K562 (cell line): Measurements from ENCODE around the gene ST3GAL3. TPM values are rescaled to one million over a fixed set of nuclear protein-coding genes. Genes with fewer than 3 reads are reported as not detected.

Source experiments
- DIDO1 ChIP-seq: fragments of 450-650 bp; IDR thresholded peaks from 2 replicates; pipeline ENCODE4 v1.6.1; 2016; ENCODE audit warnings: low read depth, missing biosample characterization, missing genetic modification characterization
- GATAD2A ChIP-seq: fragments of 450-650 bp; IDR thresholded peaks from 2 replicates; pipeline ENCODE4 v1.6.1; 2017
- MAFF ChIP-seq: IDR thresholded peaks from 2 replicates; pipeline ENCODE4 v1.6.1; 2012; ENCODE audit warnings: low read length, improper control_type of control experiment
- MCM2 ChIP-seq: fragments of 450-650 bp; IDR thresholded peaks from 2 replicates; pipeline ENCODE4 v1.6.1; 2017; ENCODE audit warnings: low read depth, mild to moderate bottlenecking
- PHF8 ChIP-seq: fragments of 200-600 bp; sonication (generic); IDR thresholded peaks from 2 replicates; pipeline ENCODE4 v1.6.1; 2012; ENCODE audit warnings: mixed run types, mild to moderate bottlenecking, inconsistent platforms, low read length, moderate library complexity, borderline replicate concordance
- POLR2A ChIP-seq: fragments of 450-650 bp; conservative IDR thresholded peaks from 2 replicates; pipeline ENCODE4 v1.6.1; 2016
- RBM22 ChIP-seq: fragments of 200-400 bp; formaldehyde crosslinking; IDR thresholded peaks from 2 replicates; pipeline ENCODE4 v1.6.1; 2018; ENCODE audit warnings: low read length, low read depth; ENCODE audit not compliant: poor library complexity, severe bottlenecking
- SAP30 ChIP-seq: fragments of 200-600 bp; sonication (generic); IDR thresholded peaks from 2 replicates; pipeline ENCODE4 v1.6.1; 2012; ENCODE audit warnings: borderline replicate concordance, low read depth, mild to moderate bottlenecking, moderate library complexity, low read length, control low read depth, inconsistent platforms; ENCODE audit not compliant: insufficient read depth, poor library complexity, severe bottlenecking
- SETDB1 ChIP-seq: IDR thresholded peaks from one replicate; pipeline ENCODE4 v1.6.1; 2012; ENCODE audit warnings: low read length, control low read depth, inconsistent platforms
- SFPQ ChIP-seq: fragments of 200-400 bp; formaldehyde crosslinking; IDR thresholded peaks from 2 replicates; pipeline ENCODE4 v1.6.1; 2017; ENCODE audit warnings: mild to moderate bottlenecking, low read depth, low read length, moderate library complexity
- SIN3B ChIP-seq: fragments of 450-650 bp; IDR thresholded peaks from 2 replicates; pipeline ENCODE4 v1.6.1; 2017; ENCODE audit warnings: low read depth, mild to moderate bottlenecking, moderate library complexity
- SMARCA4 ChIP-seq: fragments of 450-650 bp; IDR thresholded peaks from 2 replicates; pipeline ENCODE4 v1.6.1; 2016
- TBL1XR1 ChIP-seq, 2 experiments: IDR thresholded peaks; 2 replicates each; pipeline ENCODE4 v1.6.1; 2012; ENCODE audit warnings: improper control_type of control experiment in 2 of 2, low read length in 2 of 2, mild to moderate bottlenecking in 1 of 2
- U2AF1 ChIP-seq: fragments of 200-400 bp; formaldehyde crosslinking; optimal IDR thresholded peaks from 2 replicates; pipeline ENCODE3; 2017; ENCODE audit warnings: mild to moderate bottlenecking, low read depth, low read length, moderate library complexity
- ZBTB7A ChIP-seq: IDR thresholded peaks from 2 replicates; pipeline ENCODE4 v1.6.1; 2011; ENCODE audit warnings: low read depth, mild to moderate bottlenecking, low read length, moderate library complexity, borderline replicate concordance; ENCODE audit not compliant: control insufficient read depth
- ZC3H11A ChIP-seq: IDR thresholded peaks from 2 replicates; pipeline ENCODE4 v1.6.1; 2012; ENCODE audit warnings: low read depth, low read length, improper control_type of control experiment
- ZNF668 ChIP-seq: fragments of 250-450 bp; sonication (Bioruptor Pico); IDR thresholded peaks from 2 replicates; pipeline ENCODE4 v1.8.0; 2022; ENCODE audit warnings: mild to moderate bottlenecking, inconsistent platforms
- ZNF699 ChIP-seq: fragments of 250-450 bp; sonication (Bioruptor Pico); IDR thresholded peaks from 2 replicates; pipeline ENCODE4 v1.8.0; 2021; ENCODE audit warnings: mild to moderate bottlenecking, moderate library complexity; ENCODE audit not compliant: insufficient replicate concordance
- ZNF707 ChIP-seq: fragments of 250-450 bp; sonication (Bioruptor Pico); conservative IDR thresholded peaks from 2 replicates; pipeline ENCODE4 v1.8.0; 2022; ENCODE audit warnings: inconsistent platforms, mild to moderate bottlenecking, moderate library complexity
- ZNF717 ChIP-seq: fragments of 250-450 bp; sonication (Bioruptor Pico); IDR thresholded peaks from 2 replicates; pipeline ENCODE4 v1.5.0; 2021
- ZNF75A ChIP-seq: fragments of 450-650 bp; formaldehyde crosslinking; IDR thresholded peaks from 2 replicates; pipeline ENCODE4 v1.4.0; 2020; ENCODE audit warnings: mild to moderate bottlenecking
- polyA plus RNA-seq, 8 experiments: library from polyadenylated mRNA; depleted of rRNA in 4 of 8; stranded (reverse) in 5 of 8; unstranded in 3 of 8; fragments of >200 nt; fragmentation: Nextera tagmentation in 2 of 8; fragmentation: Illumina TruSeq in 1 of 8; extraction: Ambion mirVana in 2 of 8; extraction: Trizol in 1 of 8; gene quantifications; 2 replicates each; pipeline versions ENCODE4 v1.2.1 to v1.2.3, GENCODE V29; 2011 to 2014; ENCODE audit warnings: inconsistent platforms in 1 of 8, missing spikeins in 1 of 8
- total RNA-seq, 7 experiments: library from RNA; depleted of rRNA in 6 of 7; stranded (reverse); fragments of >200 nt in 6 of 7; fragmentation: Illumina TruSeq in 2 of 7; extraction: Trizol in 2 of 7; gene quantifications; 2 replicates each; pipeline versions ENCODE4 v1.2.1 to v1.2.3, GENCODE V29; 2011 to 2021; ENCODE audit warnings: low replicate concordance in 1 of 7
- TF ChIP-seq, protein P1 (sequence below): fragments of 450-650 bp; conservative IDR thresholded peaks from 2 replicates; pipeline ENCODE4 v1.6.1; 2016; ENCODE audit warnings: missing genetic modification characterization, low read depth, mild to moderate bottlenecking, control low read depth, missing compliant biosample characterization
- TF ChIP-seq, protein P2 (sequence below): fragments of 450-650 bp; IDR thresholded peaks from 2 replicates; pipeline ENCODE4 v1.6.1; 2016; ENCODE audit warnings: mild to moderate bottlenecking

The ST3GAL3 gene
- total and polyA plus RNA-seq, 9 of the 15 experiments (the other 6 are each of a cell fraction or from before 2014, with no cell fraction given) = 1.2 to 18.9 (median 11.0) TPM

DNA sequence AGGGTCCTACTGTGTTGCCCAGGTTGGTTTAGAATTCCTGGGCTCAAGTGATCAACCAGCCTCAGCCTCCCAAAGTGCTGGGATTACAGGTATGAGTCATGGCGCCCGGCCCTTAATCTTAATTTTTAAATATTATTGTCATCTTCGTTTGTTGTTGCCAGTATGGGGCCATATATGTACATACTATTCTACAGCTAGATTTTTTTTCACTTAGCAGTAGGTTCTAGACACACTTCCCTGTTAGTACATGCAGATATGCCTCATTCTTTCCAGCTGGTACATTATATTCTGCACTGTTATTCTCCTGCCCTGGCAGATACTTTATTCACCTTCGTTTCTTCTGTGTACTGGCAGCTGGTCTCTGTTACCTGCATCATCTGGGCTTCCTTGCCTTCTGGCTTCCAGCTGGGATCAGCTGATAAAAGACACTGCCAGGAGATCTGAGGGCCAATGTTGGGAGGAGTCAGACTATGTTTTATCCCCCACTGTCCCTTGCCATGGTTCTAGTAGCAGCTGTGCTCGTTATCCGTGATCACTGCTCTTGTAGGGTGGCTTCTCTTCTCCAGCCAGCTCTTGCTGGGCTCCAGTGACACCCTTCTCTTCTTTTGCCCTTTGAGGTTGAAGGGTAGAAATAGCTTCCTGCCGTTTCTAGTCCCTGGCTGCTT, 24.7 kb downstream of the ST3GAL3 start (continued):
- TF ChIP-seq ZBTB7A = no peak
- TF ChIP-seq MCM2 = no peak
- no peak for TF ChIP-seq ZNF668 (CRISPR knock-in tag)
- TF ChIP-seq SETDB1 = no peak
- TF ChIP-seq, protein P1, sequence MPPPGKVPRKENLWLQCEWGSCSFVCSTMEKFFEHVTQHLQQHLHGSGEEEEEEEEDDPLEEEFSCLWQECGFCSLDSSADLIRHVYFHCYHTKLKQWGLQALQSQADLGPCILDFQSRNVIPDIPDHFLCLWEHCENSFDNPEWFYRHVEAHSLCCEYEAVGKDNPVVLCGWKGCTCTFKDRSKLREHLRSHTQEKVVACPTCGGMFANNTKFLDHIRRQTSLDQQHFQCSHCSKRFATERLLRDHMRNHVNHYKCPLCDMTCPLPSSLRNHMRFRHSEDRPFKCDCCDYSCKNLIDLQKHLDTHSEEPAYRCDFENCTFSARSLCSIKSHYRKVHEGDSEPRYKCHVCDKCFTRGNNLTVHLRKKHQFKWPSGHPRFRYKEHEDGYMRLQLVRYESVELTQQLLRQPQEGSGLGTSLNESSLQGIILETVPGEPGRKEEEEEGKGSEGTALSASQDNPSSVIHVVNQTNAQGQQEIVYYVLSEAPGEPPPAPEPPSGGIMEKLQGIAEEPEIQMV (tag) = no peak
- TF ChIP-seq ZNF75A = no peak
- TF ChIP-seq ZNF717 = no peak
- no peak for TF ChIP-seq ZC3H11A
- no peak for TF ChIP-seq ZNF707 (CRISPR knock-in tag)
- TF ChIP-seq PHF8 = no peak
- no peak for TF ChIP-seq ZNF699 (CRISPR knock-in tag)
- no peak for TF ChIP-seq SAP30
- TF ChIP-seq, protein P2, sequence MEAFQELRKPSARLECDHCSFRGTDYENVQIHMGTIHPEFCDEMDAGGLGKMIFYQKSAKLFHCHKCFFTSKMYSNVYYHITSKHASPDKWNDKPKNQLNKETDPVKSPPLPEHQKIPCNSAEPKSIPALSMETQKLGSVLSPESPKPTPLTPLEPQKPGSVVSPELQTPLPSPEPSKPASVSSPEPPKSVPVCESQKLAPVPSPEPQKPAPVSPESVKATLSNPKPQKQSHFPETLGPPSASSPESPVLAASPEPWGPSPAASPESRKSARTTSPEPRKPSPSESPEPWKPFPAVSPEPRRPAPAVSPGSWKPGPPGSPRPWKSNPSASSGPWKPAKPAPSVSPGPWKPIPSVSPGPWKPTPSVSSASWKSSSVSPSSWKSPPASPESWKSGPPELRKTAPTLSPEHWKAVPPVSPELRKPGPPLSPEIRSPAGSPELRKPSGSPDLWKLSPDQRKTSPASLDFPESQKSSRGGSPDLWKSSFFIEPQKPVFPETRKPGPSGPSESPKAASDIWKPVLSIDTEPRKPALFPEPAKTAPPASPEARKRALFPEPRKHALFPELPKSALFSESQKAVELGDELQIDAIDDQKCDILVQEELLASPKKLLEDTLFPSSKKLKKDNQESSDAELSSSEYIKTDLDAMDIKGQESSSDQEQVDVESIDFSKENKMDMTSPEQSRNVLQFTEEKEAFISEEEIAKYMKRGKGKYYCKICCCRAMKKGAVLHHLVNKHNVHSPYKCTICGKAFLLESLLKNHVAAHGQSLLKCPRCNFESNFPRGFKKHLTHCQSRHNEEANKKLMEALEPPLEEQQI = no peak
- TF ChIP-seq U2AF1 = no peak
- TF ChIP-seq SIN3B = no peak
- no peak for TF ChIP-seq DIDO1 (tag)
- TF ChIP-seq MAFF = no peak
- TF ChIP-seq GATAD2A = no peak
- TF ChIP-seq SMARCA4 = peak; percentile 59; the same call in 1 of the 2 replicates
- no peak for TF ChIP-seq POLR2A
- TF ChIP-seq SFPQ = no peak
- TF ChIP-seq TBL1XR1 (IDR thresholded peaks at IDR 0.05; ENCODE audit: low read length in 2 of 2) = no peak
- TF ChIP-seq RBM22 = no peak
